GM23338 (cell line): ENCODE measurements around the gene HTT. TPM values are rescaled to one million over a fixed set of nuclear protein-coding genes. Genes with fewer than 3 reads are reported as not detected.

Experiments
- ATAC-seq: fragments of 200-7000 bp; cut with Tn5 transposase; 3 replicates; pipeline ENCODE4 v1.9.1; 2020
- DNase-seq: peaks from one replicate; pipeline ENCODE4 v3.0.0-alpha.2; 2015; ENCODE audit warnings: low spot score
- H2AFZ ChIP-seq: fragments of 200-600 bp; sonication (generic); 2 replicates; pipeline ENCODE4 v1.8.0; 2016; ENCODE audit warnings: antibody characterized with exemption, mild to moderate bottlenecking, moderate library complexity
- H3F3A ChIP-seq: fragments of 200-600 bp; sonication (generic); replicated peaks from 2 replicates; pipeline ENCODE4 v1.8.0; 2017; ENCODE audit warnings: antibody characterized with exemption, mixed run types, low read depth
- H3K27ac ChIP-seq: fragments of 200-600 bp; sonication (generic); 2 replicates; pipeline ENCODE4 v1.6.1; 2016; ENCODE audit warnings: low read depth
- H3K27me3 ChIP-seq: fragments of 200-600 bp; sonication (generic); 2 replicates; pipeline ENCODE4 v1.8.0; 2016; ENCODE audit warnings: mild to moderate bottlenecking, mixed run types, moderate library complexity; ENCODE audit not compliant: insufficient read depth
- H3K36me3 ChIP-seq: fragments of 200-600 bp; sonication (generic); 2 replicates; pipeline ENCODE4 v1.8.0; 2016; ENCODE audit warnings: mild to moderate bottlenecking; ENCODE audit not compliant: insufficient read depth
- H3K4me1 ChIP-seq: fragments of 200-600 bp; sonication (generic); 2 replicates; pipeline ENCODE4 v1.8.0; 2016; ENCODE audit warnings: mild to moderate bottlenecking, moderate library complexity; ENCODE audit not compliant: insufficient read depth
- H3K4me2 ChIP-seq: fragments of 200-600 bp; sonication (generic); 2 replicates; pipeline ENCODE4 v1.7.1; 2017; ENCODE audit warnings: mixed run types
- H3K4me3 ChIP-seq: fragments of 200-600 bp; sonication (generic); 2 replicates; pipeline ENCODE4 v1.6.1; 2016; ENCODE audit warnings: mixed run types
- H3K79me2 ChIP-seq: fragments of 200-600 bp; sonication (generic); replicated peaks from 2 replicates; pipeline ENCODE4 v1.8.0; 2017; ENCODE audit warnings: mild to moderate bottlenecking; ENCODE audit not compliant: insufficient read depth
- H3K9me2 ChIP-seq: fragments of 200-600 bp; sonication (generic); 2 replicates; pipeline ENCODE4 v1.8.0; 2017; ENCODE audit not compliant: insufficient read depth
- H4K20me1 ChIP-seq: fragments of 200-600 bp; sonication (generic); replicated peaks from 2 replicates; pipeline ENCODE4 v1.8.0; 2017; ENCODE audit warnings: mild to moderate bottlenecking; ENCODE audit not compliant: insufficient read depth
- H3K27ac Mint-ChIP-seq: 2 replicates; pipeline ENCODE4 v1.8.0; 2020; ENCODE audit warnings: inconsistent platforms, mild to moderate bottlenecking, moderate library complexity, mixed read lengths
- H3K27me3 Mint-ChIP-seq: 3 replicates; pipeline ENCODE4 v1.8.0; 2022; ENCODE audit warnings: low read depth, mild to moderate bottlenecking, moderate library complexity, mixed read lengths, inconsistent platforms; ENCODE audit not compliant: insufficient read depth, poor library complexity
- H3K36me3 Mint-ChIP-seq: 3 replicates; pipeline ENCODE4 v1.8.0; 2021; ENCODE audit warnings: low read depth, mild to moderate bottlenecking, inconsistent platforms, moderate library complexity, mixed read lengths
- H3K4me1 Mint-ChIP-seq: 3 replicates; pipeline ENCODE4 v1.8.0; 2020; ENCODE audit warnings: mild to moderate bottlenecking, inconsistent platforms, mixed read lengths
- H3K4me3 Mint-ChIP-seq: 3 replicates; pipeline ENCODE4 v1.8.0; 2021; ENCODE audit warnings: moderate library complexity, mild to moderate bottlenecking, inconsistent platforms, mixed read lengths
- H3K9me3 Mint-ChIP-seq: 3 replicates; pipeline ENCODE4 v1.8.0; 2020; ENCODE audit warnings: moderate library complexity, mild to moderate bottlenecking, inconsistent platforms, mixed read lengths
- CREB1 ChIP-seq: fragments of 250-450 bp; sonication (Bioruptor Pico); IDR thresholded peaks from 2 replicates; pipeline ENCODE4 v1.5.0; 2020; ENCODE audit warnings: low read depth, mild to moderate bottlenecking, moderate library complexity
- EZH2 ChIP-seq: fragments of 200-600 bp; sonication (generic); IDR thresholded peaks from one replicate; pipeline ENCODE4 v1.8.0; 2017; ENCODE audit warnings: antibody characterized with exemption, mild to moderate bottlenecking, low read depth; ENCODE audit not compliant: unreplicated experiment
- EZH2phosphoT487 ChIP-seq: fragments of 200-600 bp; sonication (generic); IDR thresholded peaks from one replicate; pipeline ENCODE4 v1.8.1; 2018; ENCODE audit warnings: antibody characterized with exemption; ENCODE audit not compliant: unreplicated experiment
- JUNB ChIP-seq: IDR thresholded peaks from one replicate; pipeline ENCODE4 v1.6.1; 2016; ENCODE audit warnings: antibody characterized with exemption; ENCODE audit not compliant: unreplicated experiment
- NANOG ChIP-seq: IDR thresholded peaks from 2 replicates; pipeline ENCODE4 v1.6.1; 2016; ENCODE audit warnings: antibody characterized with exemption, borderline replicate concordance
- POLR2AphosphoS5 ChIP-seq: IDR thresholded peaks from 2 replicates; pipeline ENCODE4 v1.6.1; 2016; ENCODE audit warnings: antibody characterized with exemption, low read depth
- STAT1 ChIP-seq: IDR thresholded peaks from one replicate; pipeline ENCODE4 v1.6.1; 2016; ENCODE audit warnings: antibody characterized with exemption; ENCODE audit not compliant: unreplicated experiment
- ZNF331 ChIP-seq: fragments of 250-450 bp; sonication (Bioruptor Pico); IDR thresholded peaks from 2 replicates; pipeline ENCODE4 v1.5.0; 2020; ENCODE audit warnings: low read depth, mild to moderate bottlenecking, moderate library complexity
- polyA plus RNA-seq: library from polyadenylated mRNA; unstranded; fragments of >200 nt; fragmentation: Nextera tagmentation; extraction: Ambion mirVana; gene quantifications from 2 replicates; pipeline ENCODE4 v1.2.1, GENCODE V29; 2016
- total RNA-seq: library from RNA; depleted of rRNA; stranded (reverse); fragments of >200 nt; shearing (Covaris generic); gene quantifications from 2 replicates; pipeline ENCODE4 v1.2.3, GENCODE V29; 2014
- TF ChIP-seq, protein P1 (sequence below): IDR thresholded peaks from 2 replicates; pipeline ENCODE4 v1.6.1; 2016; ENCODE audit warnings: antibody characterized with exemption
- TF ChIP-seq, protein P2 (sequence below): IDR thresholded peaks from one replicate; pipeline ENCODE4 v1.6.1; 2018; ENCODE audit warnings: antibody characterized with exemption; ENCODE audit not compliant: unreplicated experiment
- TF ChIP-seq, protein P3 (sequence below), 2 experiments: fragments of 200-600 bp in 1 of 2; sonication (generic) in 1 of 2; conservative IDR thresholded peaks; 2 replicates each; pipeline versions ENCODE4 v1.5.1 to v1.6.1; 2016 to 2017; ENCODE audit warnings: antibody characterized with exemption in 2 of 2, low read depth in 2 of 2, mild to moderate bottlenecking in 2 of 2, moderate library complexity in 1 of 2
- TF ChIP-seq, protein P4 (sequence below): fragments of 250-450 bp; sonication (Bioruptor Pico); IDR thresholded peaks from 2 replicates; pipeline ENCODE4 v1.5.0; 2020; ENCODE audit warnings: mild to moderate bottlenecking, moderate library complexity

The HTT gene
- total and polyA plus RNA-seq, 2 experiments from 2014 or later = 26.6 to 67.7 TPM

DNA sequence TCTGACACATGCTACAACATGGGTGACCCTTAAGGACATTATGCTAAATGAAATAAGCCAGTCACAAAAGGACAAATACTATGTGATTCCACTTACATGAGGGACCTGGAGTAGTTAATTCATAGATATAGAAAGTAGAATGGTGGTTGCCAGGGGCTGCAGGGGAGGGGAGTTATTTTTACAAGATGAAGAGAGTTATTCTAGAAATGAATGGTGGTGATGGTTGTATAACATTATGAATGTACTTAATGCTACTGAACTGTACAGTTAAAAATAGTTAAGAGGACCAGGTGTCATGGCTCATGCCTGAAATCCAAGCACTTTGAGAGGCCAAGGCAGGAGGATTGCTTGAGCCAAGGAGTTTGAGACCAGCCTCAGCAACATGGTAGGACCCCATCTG is 115.0 kb downstream of the HTT start:
- peaks cover 4% of the 10 kb centered on the region for H3K27me3 Mint-ChIP-seq
- peaks cover 2% of the 10 kb centered on the region; the same call in 1 of the 3 replicates for H3K4me1 Mint-ChIP-seq
- no peaks in the 10 kb centered on the region for H3K9me3 Mint-ChIP-seq
- Histone ChIP-seq H3K79me2 (no peaks in the 10 kb centered on the region), H3K9me2 (no peaks in the 10 kb centered on the region), H3F3A (no peaks in the 10 kb centered on the region), H4K20me1 (peaks cover 19% of the 10 kb centered on the region; the same call in 1 of the 2 replicates), H3K27ac (no peak overlapping the region), H3K4me3 (no peak overlapping the region), H3K36me3 (peaks cover 14% of the 10 kb centered on the region), H2AFZ (no peak overlapping the region), H3K4me1 (no peaks in the 10 kb centered on the region), H3K27me3 (no peaks in the 10 kb centered on the region), H3K4me2 (no peak overlapping the region)
- no peak for DNase-seq
- peaks cover 57% of the 10 kb centered on the region for H3K36me3 Mint-ChIP-seq
- no peak overlapping the region for H3K27ac Mint-ChIP-seq
- ATAC-seq = no peak
- H3K4me3 Mint-ChIP-seq = no peak overlapping the region
- no peak for TF ChIP-seq NANOG
- TF ChIP-seq ZNF331 (CRISPR knock-in tag) = no peak
- TF ChIP-seq, protein P1, sequence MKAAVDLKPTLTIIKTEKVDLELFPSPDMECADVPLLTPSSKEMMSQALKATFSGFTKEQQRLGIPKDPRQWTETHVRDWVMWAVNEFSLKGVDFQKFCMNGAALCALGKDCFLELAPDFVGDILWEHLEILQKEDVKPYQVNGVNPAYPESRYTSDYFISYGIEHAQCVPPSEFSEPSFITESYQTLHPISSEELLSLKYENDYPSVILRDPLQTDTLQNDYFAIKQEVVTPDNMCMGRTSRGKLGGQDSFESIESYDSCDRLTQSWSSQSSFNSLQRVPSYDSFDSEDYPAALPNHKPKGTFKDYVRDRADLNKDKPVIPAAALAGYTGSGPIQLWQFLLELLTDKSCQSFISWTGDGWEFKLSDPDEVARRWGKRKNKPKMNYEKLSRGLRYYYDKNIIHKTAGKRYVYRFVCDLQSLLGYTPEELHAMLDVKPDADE = no peak
- TF ChIP-seq CREB1 = no peak
- TF ChIP-seq, protein P2, sequence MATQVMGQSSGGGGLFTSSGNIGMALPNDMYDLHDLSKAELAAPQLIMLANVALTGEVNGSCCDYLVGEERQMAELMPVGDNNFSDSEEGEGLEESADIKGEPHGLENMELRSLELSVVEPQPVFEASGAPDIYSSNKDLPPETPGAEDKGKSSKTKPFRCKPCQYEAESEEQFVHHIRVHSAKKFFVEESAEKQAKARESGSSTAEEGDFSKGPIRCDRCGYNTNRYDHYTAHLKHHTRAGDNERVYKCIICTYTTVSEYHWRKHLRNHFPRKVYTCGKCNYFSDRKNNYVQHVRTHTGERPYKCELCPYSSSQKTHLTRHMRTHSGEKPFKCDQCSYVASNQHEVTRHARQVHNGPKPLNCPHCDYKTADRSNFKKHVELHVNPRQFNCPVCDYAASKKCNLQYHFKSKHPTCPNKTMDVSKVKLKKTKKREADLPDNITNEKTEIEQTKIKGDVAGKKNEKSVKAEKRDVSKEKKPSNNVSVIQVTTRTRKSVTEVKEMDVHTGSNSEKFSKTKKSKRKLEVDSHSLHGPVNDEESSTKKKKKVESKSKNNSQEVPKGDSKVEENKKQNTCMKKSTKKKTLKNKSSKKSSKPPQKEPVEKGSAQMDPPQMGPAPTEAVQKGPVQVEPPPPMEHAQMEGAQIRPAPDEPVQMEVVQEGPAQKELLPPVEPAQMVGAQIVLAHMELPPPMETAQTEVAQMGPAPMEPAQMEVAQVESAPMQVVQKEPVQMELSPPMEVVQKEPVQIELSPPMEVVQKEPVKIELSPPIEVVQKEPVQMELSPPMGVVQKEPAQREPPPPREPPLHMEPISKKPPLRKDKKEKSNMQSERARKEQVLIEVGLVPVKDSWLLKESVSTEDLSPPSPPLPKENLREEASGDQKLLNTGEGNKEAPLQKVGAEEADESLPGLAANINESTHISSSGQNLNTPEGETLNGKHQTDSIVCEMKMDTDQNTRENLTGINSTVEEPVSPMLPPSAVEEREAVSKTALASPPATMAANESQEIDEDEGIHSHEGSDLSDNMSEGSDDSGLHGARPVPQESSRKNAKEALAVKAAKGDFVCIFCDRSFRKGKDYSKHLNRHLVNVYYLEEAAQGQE = no peak
- TF ChIP-seq, protein P3, sequence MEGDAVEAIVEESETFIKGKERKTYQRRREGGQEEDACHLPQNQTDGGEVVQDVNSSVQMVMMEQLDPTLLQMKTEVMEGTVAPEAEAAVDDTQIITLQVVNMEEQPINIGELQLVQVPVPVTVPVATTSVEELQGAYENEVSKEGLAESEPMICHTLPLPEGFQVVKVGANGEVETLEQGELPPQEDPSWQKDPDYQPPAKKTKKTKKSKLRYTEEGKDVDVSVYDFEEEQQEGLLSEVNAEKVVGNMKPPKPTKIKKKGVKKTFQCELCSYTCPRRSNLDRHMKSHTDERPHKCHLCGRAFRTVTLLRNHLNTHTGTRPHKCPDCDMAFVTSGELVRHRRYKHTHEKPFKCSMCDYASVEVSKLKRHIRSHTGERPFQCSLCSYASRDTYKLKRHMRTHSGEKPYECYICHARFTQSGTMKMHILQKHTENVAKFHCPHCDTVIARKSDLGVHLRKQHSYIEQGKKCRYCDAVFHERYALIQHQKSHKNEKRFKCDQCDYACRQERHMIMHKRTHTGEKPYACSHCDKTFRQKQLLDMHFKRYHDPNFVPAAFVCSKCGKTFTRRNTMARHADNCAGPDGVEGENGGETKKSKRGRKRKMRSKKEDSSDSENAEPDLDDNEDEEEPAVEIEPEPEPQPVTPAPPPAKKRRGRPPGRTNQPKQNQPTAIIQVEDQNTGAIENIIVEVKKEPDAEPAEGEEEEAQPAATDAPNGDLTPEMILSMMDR (conservative IDR thresholded peaks at IDR 0.05; ENCODE audit: low read depth in 2 of 2) = no peak
- no peak for TF ChIP-seq EZH2
- TF ChIP-seq, protein P4, sequence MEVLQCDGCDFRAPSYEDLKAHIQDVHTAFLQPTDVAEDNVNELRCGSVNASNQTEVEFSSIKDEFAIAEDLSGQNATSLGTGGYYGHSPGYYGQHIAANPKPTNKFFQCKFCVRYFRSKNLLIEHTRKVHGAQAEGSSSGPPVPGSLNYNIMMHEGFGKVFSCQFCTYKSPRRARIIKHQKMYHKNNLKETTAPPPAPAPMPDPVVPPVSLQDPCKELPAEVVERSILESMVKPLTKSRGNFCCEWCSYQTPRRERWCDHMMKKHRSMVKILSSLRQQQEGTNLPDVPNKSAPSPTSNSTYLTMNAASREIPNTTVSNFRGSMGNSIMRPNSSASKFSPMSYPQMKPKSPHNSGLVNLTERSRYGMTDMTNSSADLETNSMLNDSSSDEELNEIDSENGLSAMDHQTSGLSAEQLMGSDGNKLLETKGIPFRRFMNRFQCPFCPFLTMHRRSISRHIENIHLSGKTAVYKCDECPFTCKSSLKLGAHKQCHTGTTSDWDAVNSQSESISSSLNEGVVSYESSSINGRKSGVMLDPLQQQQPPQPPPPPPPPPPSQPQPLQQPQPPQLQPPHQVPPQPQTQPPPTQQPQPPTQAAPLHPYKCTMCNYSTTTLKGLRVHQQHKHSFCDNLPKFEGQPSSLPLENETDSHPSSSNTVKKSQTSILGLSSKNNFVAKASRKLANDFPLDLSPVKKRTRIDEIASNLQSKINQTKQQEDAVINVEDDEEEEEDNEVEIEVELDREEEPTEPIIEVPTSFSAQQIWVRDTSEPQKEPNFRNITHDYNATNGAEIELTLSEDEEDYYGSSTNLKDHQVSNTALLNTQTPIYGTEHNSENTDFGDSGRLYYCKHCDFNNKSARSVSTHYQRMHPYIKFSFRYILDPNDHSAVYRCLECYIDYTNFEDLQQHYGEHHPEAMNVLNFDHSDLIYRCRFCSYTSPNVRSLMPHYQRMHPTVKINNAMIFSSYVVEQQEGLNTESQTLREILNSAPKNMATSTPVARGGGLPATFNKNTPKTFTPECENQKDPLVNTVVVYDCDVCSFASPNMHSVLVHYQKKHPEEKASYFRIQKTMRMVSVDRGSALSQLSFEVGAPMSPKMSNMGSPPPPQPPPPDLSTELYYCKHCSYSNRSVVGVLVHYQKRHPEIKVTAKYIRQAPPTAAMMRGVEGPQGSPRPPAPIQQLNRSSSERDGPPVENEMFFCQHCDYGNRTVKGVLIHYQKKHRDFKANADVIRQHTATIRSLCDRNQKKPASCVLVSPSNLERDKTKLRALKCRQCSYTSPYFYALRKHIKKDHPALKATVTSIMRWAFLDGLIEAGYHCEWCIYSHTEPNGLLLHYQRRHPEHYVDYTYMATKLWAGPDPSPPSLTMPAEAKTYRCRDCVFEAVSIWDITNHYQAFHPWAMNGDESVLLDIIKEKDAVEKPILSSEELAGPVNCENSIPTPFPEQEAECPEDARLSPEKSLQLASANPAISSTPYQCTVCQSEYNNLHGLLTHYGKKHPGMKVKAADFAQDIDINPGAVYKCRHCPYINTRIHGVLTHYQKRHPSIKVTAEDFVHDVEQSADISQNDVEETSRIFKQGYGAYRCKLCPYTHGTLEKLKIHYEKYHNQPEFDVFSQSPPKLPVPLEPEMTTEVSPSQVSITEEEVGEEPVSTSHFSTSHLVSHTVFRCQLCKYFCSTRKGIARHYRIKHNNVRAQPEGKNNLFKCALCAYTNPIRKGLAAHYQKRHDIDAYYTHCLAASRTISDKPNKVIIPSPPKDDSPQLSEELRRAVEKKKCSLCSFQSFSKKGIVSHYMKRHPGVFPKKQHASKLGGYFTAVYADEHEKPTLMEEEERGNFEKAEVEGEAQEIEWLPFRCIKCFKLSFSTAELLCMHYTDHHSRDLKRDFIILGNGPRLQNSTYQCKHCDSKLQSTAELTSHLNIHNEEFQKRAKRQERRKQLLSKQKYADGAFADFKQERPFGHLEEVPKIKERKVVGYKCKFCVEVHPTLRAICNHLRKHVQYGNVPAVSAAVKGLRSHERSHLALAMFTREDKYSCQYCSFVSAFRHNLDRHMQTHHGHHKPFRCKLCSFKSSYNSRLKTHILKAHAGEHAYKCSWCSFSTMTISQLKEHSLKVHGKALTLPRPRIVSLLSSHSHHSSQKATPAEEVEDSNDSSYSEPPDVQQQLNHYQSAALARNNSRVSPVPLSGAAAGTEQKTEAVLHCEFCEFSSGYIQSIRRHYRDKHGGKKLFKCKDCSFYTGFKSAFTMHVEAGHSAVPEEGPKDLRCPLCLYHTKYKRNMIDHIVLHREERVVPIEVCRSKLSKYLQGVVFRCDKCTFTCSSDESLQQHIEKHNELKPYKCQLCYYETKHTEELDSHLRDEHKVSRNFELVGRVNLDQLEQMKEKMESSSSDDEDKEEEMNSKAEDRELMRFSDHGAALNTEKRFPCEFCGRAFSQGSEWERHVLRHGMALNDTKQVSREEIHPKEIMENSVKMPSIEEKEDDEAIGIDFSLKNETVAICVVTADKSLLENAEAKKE = no peak
- no peak for TF ChIP-seq STAT1
- TF ChIP-seq POLR2AphosphoS5 = no peak
- TF ChIP-seq EZH2phosphoT487 = no peak
- no peak for TF ChIP-seq JUNB
